GM19455 (cell line): ENCODE measurements around the gene PTPRG.

Experiments used
- ATAC-seq: cut with Tn5 transposase; IDR thresholded peaks from one replicate; pipeline ENCODE4 v1.9.1; 2021; ENCODE audit not compliant: unreplicated experiment

The PTPRG gene

GRCh38 chr3:61885414-61885813 lies 324.0 kb downstream of the PTPRG start:
- ATAC-seq = no peak

- ATAC-seq = no peak
These were observed 325.8 kb downstream of the PTPRG start for GRCh38 chr3:61887206-61887605.

GRCh38 chr3:61889259-61889658 lies 327.9 kb downstream of the PTPRG start:
- no peak for ATAC-seq

DNA sequence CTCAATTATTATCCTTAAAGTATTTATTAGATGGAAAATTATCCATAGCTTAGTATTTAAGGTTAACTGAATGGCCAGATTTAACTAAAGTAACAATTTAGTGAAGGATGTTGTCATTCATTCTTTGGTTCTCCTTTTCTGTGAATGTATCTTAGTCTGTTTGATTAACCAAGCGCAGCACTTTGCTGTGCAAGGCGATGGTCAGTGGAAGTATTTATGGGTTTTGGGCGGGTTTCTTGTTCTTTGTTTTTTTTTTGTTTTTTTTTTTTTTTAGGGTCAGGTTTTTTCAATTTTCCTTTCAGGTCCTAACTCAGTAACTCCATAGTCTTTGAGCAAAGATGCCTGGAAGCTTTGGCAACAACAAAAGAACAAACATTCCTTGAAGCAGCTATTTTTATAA lies 328.8 kb downstream of the PTPRG start:
- no peak for ATAC-seq

DNA sequence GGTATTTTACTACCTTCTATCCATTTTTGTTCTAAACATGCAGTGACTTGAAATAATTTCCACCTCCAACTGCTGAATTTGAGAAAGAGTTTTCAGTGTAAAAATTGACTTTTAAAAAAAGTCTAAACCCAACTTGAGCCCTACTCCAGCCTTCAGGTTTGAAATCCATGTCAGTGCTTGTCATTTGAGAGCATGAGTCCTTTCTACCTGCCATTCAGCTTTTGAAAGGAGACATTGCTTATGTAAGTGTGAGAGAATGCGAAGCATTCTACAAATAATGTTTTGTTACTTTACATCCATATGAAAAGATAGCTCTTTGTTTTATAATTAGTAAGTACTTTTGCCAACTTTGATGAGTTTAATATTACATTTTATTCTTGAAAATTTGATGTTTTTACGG lies 329.2 kb downstream of the PTPRG start:
- no peak for ATAC-seq

GRCh38 chr3:61892891-61893290 lies 331.5 kb downstream of the PTPRG start:
- ATAC-seq = no peak

DNA sequence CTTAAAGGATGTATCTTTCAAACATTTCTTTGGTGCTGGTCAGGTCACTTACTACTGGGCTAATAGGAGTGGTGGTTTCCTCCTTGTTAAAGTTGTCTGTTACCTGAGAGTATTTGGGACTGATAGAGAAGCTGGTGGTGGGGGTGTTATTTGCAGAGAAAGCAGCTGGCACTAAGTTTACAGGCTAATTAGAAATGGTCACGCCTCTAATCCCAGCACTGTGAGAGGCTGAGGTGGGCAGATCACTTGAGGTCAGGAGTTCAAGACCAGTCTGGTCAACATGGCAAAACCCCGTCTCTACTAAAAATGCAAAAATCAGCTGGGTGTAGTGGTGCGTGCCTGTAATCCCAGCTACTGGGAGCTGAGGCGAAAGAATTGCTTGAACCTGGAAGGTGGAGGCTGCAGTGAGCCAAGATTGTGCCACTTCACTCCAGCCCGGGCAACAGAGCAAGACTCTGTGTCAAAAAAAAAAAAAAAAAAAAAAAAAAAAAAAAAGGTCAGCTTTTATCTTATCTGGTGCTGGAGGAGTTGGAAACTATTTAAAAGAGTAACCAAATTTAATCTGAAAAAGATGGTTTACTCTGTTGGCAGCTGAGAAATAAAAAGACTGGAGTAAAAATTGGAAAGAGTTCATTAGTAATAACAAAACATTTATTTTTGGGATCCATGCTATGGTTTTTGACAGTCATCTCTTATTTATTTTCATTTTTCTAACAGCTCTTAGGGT lies 332.6 kb downstream of the PTPRG start:
- no peak for ATAC-seq

DNA sequence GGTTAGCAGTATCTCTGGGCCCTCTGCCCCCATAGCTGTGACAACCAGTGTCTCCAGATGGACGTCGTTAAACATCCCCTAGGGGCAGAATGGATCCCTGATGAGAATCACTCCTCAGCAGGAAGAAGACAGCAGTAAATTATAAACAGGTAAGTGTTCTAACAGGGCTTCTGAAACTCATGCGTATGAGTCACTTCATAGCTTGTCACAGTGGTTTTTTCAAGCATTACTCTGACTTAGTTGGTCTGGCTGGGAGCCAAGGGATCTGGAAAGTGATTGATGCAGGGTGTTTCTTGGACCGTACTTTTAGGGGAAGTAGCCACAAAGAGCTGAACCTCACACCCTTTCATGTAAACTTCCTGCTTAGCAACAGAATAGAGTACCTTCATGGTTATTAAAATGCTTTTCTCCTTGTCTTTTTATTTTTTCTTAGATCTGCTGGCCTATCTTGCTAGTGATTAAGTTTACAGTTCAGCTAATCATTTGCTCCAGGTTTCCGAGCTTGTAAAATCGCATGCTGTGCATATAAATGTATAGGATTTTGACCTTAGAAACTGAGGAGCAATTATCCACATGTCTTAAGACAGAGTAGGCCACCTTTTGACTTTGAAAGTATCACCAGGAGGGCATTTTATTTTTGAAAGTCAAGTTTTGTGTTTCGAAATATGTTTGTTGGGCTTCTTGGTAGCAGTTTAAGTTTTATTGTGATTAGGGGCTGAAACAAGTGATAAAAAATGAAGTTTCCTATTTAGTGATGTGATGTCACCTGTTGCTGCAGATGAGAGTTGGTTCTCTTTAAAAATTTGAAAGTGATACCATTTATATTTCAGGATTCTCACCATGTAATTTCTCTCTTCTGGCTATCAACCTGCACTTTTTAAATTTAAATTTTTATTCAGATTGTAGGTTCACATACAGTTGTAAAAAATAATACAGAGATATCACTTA lies 333.9 kb downstream of the PTPRG start:
- ATAC-seq = peak; percentile 97

GRCh38 chr3:61896251-61896650 lies 334.9 kb downstream of the PTPRG start:
- ATAC-seq = no peak

DNA sequence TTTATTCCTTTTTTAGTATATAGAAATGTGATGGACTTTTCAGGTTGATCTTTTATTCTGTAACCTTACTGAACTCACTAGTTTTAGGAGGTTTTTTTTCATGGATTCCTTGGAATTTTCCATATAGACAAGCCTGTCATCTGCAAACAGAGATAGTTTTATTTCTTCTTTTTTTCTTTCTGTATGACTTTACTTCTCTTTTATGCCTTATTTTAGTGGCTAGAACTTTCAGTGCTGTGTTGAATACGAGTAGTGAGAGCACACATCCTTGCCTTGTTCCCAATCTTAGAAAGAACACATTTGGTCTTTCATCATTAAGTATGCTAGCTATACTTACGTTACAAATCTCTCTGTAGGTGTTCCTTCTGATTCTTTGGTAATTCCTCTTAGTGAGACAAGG lies 336.5 kb downstream of the PTPRG start:
- ATAC-seq = no peak

GRCh38 chr3:61899700-61900462 lies 338.5 kb downstream of the PTPRG start:
- no peak for ATAC-seq

DNA sequence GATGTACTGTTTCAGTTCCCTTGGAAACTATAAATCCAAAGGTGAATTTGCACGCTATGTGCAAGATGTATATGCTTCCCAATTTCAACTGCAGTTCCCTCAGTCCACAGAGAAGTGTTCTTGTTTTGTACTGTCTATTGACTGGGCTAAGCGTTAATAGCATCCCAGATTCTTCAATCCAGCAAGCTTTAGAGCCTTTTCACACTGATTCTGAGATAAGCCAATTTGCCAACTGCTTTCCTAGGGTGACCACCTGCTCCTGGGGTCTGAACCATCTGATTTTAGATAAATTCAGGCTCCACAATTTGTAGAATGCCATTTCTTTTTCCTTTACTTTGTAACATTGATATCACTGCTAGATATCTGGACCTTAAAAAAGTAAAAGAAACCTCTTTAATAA lies 340.1 kb downstream of the PTPRG start:
- ATAC-seq = no peak

DNA sequence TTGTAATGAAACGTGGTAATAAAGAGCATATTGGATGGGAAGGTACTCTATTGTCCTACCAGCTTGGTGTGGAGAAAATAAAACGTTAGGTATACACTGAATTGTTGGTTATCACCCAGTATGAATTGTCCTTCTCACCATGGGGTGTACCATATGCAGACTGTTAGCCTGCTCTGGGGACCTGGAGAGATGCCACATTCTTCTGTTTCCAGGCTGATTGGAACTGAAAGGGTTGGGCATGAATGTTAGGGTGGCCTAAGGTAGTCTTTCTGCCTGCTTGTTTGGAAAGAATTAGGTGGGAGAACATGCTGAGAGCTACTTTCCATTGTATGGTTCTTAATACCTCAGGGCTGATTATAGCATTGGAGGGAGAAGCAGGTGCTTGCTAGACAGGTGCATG lies 340.6 kb downstream of the PTPRG start:
- ATAC-seq = no peak

- no peak for ATAC-seq
These were observed 341.7 kb downstream of the PTPRG start for GRCh38 chr3:61903074-61903473.

DNA sequence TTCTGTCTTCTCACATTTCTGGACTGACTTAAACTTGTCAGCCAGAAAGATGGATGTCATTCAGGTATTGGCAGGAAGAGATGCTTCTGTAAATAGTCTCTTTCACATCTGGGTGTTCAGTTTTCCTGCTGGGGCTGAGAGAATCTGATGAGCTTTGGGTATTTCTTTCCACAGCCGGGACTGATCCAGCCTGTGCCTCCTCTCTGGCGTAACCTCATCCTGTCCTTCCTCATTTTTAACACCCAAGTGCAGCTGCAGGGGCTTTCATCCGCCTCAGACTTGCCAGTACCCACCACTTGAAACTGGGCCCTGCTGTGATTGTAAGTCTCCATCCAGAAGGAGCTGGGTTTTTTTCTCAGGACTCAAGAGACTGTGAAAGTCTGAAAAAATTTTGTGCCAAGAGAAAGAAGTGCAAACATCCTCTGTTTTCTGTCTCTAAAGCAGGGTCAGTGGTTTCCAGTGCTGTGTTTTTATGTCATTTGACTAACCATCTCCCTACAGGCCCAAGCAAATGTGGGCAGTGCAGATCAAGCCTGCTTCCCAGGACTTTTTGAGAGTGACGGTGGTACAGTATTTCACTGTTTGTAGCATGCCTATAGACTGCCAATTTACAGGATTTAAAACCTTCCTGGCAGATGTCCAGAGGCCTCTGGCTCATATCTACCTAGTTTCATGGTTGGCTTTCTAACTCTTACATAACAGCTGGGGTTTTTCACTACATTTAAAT lies 342.7 kb downstream of the PTPRG start:
- no peak for ATAC-seq

DNA sequence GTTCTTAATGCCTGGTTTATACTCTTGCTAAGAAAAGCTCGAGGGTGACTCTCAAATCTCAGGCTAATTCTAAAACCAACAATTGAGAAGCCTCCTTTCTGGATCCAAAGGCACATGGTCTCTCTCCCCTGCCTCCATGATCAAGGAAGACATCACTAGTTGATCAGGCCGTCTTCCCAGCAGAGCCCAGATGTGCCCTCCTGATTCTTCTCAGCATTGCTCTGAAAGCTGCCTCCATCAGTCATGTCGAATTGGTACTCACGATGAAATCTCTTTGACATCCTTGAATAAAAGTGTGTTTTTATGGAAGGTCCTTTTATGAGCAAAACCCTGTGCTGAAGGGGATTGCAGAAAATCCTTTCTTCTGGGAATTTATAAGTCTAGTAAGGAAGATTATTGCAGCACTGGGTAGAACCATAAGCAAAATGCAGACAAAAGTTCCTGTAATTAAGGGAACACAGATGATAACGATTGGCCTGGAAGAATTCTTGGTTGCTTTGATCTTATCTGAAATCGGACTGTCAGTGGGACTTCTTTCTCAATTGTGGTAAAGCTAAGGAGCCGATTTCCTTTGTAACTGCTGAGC lies 345.9 kb downstream of the PTPRG start:
- ATAC-seq = no peak

DNA sequence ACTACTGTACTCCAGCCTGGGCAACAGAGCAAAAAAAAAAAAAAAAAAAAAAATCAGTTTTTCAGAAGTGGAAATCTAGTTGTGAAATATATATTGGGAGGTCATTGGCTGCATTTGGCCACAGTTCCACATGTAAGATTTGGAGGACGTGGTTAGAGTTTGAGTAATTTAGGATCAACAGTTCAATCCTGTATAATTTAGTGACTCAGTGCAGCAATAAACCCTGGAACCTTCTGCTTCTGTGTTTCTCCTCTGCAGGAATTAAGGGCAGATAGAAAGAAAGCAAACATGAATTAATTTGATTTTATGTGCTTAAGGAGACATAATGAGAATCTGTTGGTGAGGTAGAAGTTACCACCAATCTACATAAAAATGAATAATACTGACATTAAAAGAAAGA lies 347.0 kb downstream of the PTPRG start:
- no peak for ATAC-seq

DNA sequence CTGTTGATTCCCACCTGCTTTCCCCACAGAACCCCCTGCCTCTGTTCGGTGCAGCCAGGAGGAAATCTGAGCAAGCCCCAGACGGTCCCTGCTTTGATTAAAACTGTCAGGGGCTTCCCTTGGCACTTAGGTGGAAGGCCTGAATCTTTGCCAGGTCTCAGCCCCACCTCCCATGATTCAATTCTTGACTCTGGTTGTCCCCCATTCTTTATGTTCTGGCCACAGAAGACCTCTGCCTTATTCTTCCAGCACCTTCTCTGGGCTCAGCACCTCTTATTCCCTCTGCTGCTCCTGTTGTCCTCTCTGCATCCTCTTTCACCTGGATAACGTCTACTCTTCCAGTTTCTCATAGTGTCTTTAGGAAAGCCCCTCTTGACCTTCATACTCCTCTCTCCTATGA lies 349.4 kb downstream of the PTPRG start:
- ATAC-seq = no peak

GRCh38 chr3:61912158-61912557 lies 350.8 kb downstream of the PTPRG start:
- ATAC-seq = no peak

- no peak for ATAC-seq
These were observed 352.3 kb downstream of the PTPRG start for GRCh38 chr3:61913701-61914100.
